IPS DF 19.7 (cell line): Measurements from ENCODE around the gene PRAF2.

Experiments used
- DNase-seq: peaks from one replicate; pipeline ENCODE4 v3.0.0-alpha.2; 2013; ENCODE audit warnings: low read depth, low spot score

Gene PRAF2

GRCh38 chrX:49072712-49073095, 1.1 kb downstream of the PRAF2 start:
- DNase-seq = no peak

GRCh38 chrX:49071877-49072711, 1.7 kb downstream of the PRAF2 start:
- no peak for DNase-seq

- no peak for DNase-seq
Measured at GRCh38 chrX:49070988-49071387, 2.8 kb downstream of the PRAF2 start.

- no peak for DNase-seq
Measured at GRCh38 chrX:49069038-49069437, 4.8 kb downstream of the PRAF2 start.

GRCh38 chrX:49067285-49068120, 6.3 kb downstream of the PRAF2 start:
- DNase-seq = no peak

- DNase-seq = no peak
Measured at GRCh38 chrX:49066690-49067089, 7.1 kb downstream of the PRAF2 start.

GRCh38 chrX:49066278-49066677, 7.5 kb downstream of the PRAF2 start:
- no peak for DNase-seq

- no peak for DNase-seq
Measured at GRCh38 chrX:49064735-49065134, 9.1 kb downstream of the PRAF2 start.

GRCh38 chrX:49064303-49064702, 9.5 kb downstream of the PRAF2 start:
- no peak for DNase-seq

- no peak for DNase-seq
Measured at GRCh38 chrX:49063715-49064114, 10.1 kb downstream of the PRAF2 start.

- no peak for DNase-seq
Measured at GRCh38 chrX:49061916-49062315, 11.9 kb downstream of the PRAF2 start.

- DNase-seq = no peak
Measured at GRCh38 chrX:49061490-49061889, 12.3 kb downstream of the PRAF2 start.

- no peak for DNase-seq
Measured at GRCh38 chrX:49060914-49061313, 12.9 kb downstream of the PRAF2 start.

- no peak for DNase-seq
Measured at GRCh38 chrX:49059681-49060085, 14.1 kb downstream of the PRAF2 start.

- no peak for DNase-seq
Measured at GRCh38 chrX:49059201-49059600, 14.6 kb downstream of the PRAF2 start.

GRCh38 chrX:49058794-49059193, 15.0 kb downstream of the PRAF2 start, which contains the start of gene CCDC120:
Gene CCDC120 (plus strand): TSS chrX:49058999. CDS start chrX:49062042, 3,043 bp downstream.
- DNase-seq = no peak

- no peak for DNase-seq
Measured at GRCh38 chrX:49054073-49054762, 19.6 kb downstream of the PRAF2 start.

- DNase-seq = no peak
Measured at GRCh38 chrX:49053223-49054072, 20.4 kb downstream of the PRAF2 start.

GRCh38 chrX:49043987-49044281, 29.9 kb downstream of the PRAF2 start:
- no peak for DNase-seq

GRCh38 chrX:49043220-49043986, 30.4 kb downstream of the PRAF2 start, which contains the start of gene TFE3:
Gene TFE3 (minus strand): TSS chrX:49043357. CDS start chrX:49043226, 131 bp downstream.
- DNase-seq = no peak
